Fibroblast of skin of left biceps (primary cell): ENCODE data around the gene FBXW9.
"Not testable (repeated sequence)": the region's sequence is repeated elsewhere in the genome, so short reads cannot be mapped to it uniquely, and the experiment has no call there.

Experiments used
- DNase-seq, 2 experiments: peaks; one replicate each; pipeline ENCODE4 v3.0.0-alpha.2; 2013; ENCODE audit warnings: low read depth in 2 of 2

The FBXW9 gene

DNA sequence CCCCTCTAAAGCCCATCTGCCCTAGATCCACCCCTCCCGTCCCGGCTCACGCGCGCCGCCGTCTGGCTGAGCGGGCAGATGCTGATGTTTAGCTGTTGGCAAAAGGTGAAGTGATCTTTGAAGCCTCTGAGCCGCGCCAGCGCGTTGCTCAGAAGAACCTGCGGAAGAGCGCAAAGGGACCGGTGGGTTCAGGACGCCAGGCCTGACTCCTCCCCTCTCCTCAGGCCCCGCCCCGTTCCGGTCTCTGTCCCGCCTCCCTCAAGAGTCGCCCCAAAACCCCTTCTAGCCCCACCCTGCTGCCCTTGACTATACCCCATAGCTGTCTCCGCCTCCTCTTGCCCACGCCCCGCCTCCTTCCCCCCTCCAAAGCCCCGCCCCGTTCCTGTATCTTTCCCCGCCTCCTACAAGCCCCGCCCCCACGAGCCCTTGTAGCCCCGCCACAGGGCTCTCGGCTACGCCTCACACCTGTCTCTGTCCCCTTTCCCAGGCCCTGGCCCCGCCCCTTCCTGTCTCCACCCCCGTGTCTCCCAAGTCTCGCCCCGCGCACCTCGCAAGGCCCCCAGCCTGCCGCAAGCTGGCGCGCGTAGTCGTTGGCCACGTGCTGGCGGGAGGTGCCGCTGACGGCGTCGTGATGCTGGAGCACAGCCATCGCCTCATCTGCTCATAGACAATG is 39.4 kb downstream of the FBXW9 start:
- DNase-seq: no peak

DNA sequence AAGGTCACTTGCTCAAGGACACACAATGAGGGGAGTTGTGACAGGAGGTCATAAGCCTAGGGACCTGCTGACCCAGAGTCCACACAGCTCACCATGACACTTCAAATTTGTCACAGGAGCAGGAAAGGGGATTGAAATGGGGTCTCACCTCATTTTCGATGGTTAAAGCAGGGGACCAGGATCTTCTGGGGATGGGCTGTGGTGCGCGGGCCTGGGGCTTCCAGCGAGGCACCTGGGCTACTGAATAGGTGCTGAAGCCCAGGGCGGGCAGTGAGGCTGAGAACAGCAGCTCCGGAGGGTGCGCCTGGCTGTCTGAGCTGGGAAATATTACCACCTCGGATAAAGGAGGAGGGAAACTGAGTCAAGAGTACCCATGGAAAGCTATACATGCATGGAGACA is 40.9 kb downstream of the FBXW9 start:
- DNase-seq: no peak

DNA sequence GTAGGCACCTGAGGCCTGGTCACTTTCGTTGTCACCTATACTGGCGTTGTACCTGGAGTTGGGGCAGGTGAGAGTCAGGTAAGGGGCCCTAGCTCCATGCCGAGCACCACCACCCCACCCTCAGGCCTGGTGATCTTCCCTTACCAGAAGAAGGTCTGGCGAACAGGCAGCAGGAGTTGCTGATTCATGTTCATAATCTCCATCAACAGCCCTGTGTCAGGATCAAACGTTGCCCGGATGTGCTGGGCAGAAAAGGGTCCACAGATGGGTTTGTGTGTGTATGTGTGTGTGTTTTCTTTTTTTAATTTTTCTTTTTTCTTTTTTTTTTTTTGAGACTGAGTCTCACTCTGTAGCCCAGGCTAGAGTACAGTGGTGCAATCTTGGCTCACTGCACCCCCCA is 44.2 kb downstream of the FBXW9 start:
- no peak for DNase-seq

DNA sequence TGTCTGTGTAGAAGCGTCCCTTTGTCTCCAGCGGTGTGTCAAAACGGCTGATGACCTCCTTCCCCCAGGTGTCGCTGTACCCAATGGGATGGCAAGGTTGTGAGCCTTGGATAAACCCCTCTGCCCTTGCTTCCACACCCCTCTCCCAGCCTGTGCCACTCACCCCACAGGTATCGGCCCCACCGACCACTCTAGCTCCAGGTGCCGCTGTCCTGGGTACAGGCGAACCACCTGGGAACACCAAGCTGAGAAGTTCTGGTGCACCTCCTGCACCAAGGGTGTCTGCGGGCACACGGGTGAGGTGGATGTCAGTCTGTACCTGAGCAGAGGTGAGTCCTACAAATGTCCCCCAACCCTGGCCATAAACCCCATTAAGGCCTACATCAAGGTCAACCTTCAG is 46.5 kb downstream of the FBXW9 start:
- DNase-seq: no peak

DNA sequence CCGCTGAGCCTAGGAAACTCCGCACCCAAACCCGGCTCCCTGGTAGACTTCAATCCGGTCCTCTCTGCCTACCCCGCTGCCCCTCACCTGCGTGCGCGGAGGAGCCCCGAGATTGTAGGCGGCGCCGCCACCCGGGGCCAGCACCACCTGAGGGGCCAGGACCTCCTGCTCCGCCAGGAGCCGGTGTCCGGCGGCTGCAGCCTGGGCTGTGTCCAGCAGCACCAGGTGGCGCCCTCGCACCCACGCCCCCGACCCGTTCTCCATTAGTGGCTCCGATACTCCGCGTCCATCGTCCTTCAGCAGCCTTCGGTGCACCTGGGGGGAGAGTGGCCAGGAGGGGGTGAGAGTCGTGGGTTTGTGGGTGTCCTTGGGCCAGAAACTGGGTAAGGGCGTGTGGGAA is 48.3 kb downstream of the FBXW9 start:
- DNase-seq: no peak

DNA sequence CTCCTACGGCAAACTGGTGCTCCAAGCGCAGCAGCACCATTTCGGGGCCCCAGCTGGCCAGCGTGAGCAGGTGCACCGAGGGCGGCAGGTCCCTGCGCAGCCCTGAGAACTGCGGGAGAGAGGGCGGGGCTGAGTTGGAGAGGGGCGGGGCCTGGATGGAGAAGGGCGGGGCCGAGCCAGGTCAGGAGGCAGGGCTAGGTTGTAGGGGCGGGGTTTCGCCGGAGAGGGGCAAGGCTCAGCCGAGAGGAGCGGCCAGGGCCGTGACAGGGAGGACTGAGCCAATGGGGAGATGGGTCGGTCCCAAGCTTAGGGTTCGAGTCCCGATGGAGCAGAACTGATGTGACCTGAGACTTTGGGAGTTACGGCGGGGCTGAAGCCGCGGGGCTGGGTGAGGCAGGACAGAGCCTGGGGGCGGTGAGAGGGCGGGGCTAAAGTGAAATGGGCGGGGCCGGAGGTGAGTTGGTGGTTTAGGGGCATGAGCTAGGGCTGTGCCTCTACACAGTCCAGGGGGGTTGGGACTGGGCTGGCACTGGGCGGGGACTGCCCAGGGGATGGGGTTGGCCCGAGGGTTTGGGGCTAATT is 48.9 kb downstream of the FBXW9 start:
- no peak for DNase-seq

DNA sequence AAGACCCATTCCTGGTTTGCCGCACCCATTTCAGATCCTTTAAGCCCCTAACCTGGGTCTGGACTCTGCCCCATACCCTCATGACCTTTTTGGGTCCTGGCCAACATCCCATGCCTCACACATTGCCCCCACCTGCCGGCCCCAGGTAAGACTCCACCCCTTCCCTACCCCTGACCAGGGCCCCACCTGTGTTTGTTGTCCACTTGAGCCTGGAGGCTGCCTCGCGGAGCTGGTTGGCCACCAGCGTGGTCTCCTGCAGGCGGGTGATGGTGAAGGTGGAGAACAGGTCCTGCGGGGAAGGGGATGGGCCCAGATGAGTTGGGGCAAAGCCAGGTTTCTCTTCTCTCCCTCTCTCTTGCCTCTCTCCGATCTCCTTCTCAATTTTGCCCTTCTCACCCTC is 49.4 kb downstream of the FBXW9 start:
- no peak for DNase-seq

DNA sequence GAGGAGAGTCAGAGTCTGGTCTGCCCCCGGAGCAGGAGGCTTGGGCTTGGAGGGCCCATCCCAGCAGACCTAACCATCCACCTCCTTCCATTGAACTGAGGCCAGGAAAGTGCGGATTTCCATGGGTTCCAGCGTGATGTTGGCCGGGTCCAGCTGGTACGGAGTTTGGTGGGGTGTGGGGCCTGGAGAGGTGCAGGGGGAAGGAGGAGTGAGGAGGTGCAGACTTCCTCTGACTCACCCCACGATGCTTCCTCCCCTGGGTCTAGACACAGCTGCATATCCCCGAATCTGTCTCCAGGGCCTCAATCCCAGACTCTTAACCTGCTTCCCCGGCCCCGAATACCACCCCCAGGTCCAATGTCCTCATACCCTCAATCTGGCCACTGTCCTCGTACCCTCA is 49.9 kb downstream of the FBXW9 start:
- DNase-seq: no peak

DNA sequence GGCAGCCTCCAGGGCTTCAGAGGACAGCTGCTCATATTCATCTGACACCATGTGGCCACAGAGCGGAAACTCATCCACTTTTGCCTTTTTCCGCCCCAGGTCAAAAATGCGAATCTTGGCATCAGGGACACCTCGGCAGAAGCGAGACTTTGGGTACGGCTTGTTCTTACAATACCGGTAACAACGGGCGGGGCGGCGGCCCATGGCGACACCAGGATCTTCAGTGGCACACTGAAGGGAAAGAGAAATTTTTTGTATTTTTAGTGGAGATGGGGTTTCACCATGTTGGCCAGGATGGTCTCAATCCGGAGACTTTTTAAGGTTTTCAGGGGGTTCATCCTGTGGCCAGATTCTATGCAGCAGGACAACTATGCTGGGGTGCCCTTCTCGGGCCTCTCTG is 52.7 kb downstream of the FBXW9 start:
- not testable (repeated sequence) for DNase-seq

DNA sequence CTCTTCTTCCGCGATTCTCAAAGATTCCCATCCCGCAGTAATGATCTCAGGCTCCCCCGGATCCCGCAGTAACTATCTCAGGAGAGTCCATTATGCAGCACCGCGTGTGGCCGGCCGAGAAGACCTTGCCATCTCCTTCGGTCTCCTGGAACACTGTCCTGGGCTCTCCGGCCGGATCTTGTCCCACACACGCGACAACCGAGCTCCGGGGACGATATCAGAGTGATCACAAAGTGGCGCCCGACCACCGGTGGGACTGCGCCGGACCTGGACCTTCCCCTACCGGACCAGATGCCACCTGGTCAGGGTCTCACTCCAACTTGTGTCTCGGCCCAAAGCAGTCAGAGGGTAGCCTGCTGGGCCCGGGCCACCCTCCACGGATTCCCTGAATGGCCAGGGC is 53.9 kb downstream of the FBXW9 start:
- DNase-seq: no peak

DNA sequence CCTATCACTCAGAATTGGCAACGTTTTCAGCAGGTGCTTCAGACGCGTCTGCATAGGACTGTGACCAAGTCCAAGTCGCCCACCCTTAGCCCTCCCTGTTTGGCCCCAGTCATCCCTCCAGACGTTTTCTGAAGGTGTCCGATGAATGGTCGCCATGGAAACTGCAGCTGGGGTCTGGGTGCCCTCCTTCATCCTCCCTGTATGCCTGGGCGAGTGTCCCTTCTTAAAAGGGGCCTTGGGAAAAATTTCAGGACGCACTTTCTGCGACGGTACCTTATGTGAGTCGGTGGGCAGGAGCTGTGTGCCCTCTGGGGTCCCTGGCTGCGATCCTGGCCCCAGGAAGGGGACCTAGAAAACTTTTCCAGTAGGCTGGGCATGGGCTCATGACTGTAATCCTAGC is 55.0 kb downstream of the FBXW9 start:
- DNase-seq: no peak

DNA sequence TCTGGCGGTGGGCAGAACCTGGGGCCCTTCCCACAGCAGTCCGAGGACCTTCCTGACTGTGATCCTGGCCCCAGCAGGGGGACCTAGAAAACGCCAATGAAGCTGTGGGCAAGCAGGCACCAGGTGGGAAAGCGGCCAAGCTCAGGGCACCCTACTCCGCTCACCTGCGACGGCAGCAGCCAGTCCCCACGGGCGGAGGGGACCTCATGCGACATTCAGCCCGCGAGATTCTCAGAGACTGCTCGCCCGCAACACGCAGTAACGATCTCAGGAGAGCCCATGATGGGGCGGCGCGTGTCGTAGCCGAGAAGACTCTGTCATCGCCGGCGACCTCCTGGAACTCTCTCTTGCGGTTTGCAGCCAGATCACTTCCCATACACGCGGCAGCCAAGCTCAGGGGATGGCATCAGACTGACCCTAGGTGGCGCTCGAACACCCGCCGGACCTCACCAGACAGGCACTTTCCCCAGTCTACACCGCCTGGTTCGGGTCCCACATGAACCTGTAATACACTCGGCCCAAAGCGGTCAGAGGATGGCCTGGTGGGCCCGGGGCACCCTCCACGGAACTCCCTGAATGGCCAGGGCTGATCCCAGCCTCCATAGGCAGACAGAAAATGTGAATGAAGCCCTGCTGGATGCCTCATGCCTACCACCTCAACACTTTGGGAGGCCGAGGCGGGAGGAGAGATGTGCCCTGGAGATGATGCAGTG is 56.4 kb downstream of the FBXW9 start:
- peak; percentile 20 to 24 for DNase-seq
